Cardiac septum (tissue), 1 donor: ENCODE data around the gene VGLL4. TPM values are rescaled to one million over a fixed set of nuclear protein-coding genes. Genes with fewer than 3 reads are reported as not detected.
"Not testable (repeated sequence)": the region's sequence is repeated elsewhere in the genome, so short reads cannot be mapped to it uniquely, and the experiment has no call there.

Experiments
- DNase-seq: peaks from one replicate; pipeline ENCODE4 v3.0.0-alpha.2; 2020; ENCODE audit warnings: low spot score
- intact Hi-C: fragments of 100-400 bp; cut with DNase I; formaldehyde crosslinking; loops from one replicate; pipeline ENCODE4 v1.14.0; 2022
- total RNA-seq: library from RNA; stranded (reverse); fragmentation: NEBNext Ultra II Directional; extraction: Animal tissue kit (Norgen Biotek cat#: 25700); gene quantifications from one replicate; pipeline ENCODE4 v1.2.1, GENCODE V29; 2021
- donor health status: DM: no; HTN: no; CAD: no.

VGLL4 gene
- total RNA-seq, 1 donor from 2014 or later = 40.7 TPM

GRCh38 chr3:11530153-11530721 lies 113.5 kb downstream of the VGLL4 start:
- intact Hi-C loops = loop anchor here (10.0 kb wide), 1 partner anchor 145 kb away; no protein-coding TSS in a partner anchor
- DNase-seq = no peak

- DNase-seq = no peak
- intact Hi-C loops = no loop called here
Measured at GRCh38 chr3:11529281-11529680, 114.4 kb downstream of the VGLL4 start.

- intact Hi-C loops = not testable (repeated sequence)
Measured at GRCh38 chr3:11526121-11526520, 117.6 kb downstream of the VGLL4 start.

GRCh38 chr3:11523572-11524101 lies 120.1 kb downstream of the VGLL4 start:
- intact Hi-C loops = no loop called here
- DNase-seq = no peak

More at GRCh38 chr3:11526121-11526520, 117.6 kb downstream of the VGLL4 start:
- not testable (repeated sequence) for DNase-seq

GRCh38 chr3:11522953-11523571 lies 120.7 kb downstream of the VGLL4 start:
- intact Hi-C loops = no loop called here
- no peak for DNase-seq

GRCh38 chr3:11522398-11522715 lies 121.4 kb downstream of the VGLL4 start:
- DNase-seq = no peak
- intact Hi-C loops = no loop called here

GRCh38 chr3:11521167-11521566 lies 122.5 kb downstream of the VGLL4 start:
- intact Hi-C loops = no loop called here
- DNase-seq = no peak

GRCh38 chr3:11517601-11518000 lies 126.1 kb downstream of the VGLL4 start:
- intact Hi-C loops = no loop called here
- DNase-seq = no peak

- intact Hi-C loops = loop anchor here (5.0 kb wide), 1 partner anchor 38 kb away; no protein-coding TSS in a partner anchor
Measured at GRCh38 chr3:11514191-11514821, 129.4 kb downstream of the VGLL4 start.

GRCh38 chr3:11513817-11514135 lies 129.9 kb downstream of the VGLL4 start:
- no peak for DNase-seq
- intact Hi-C loops = loop anchor here (5.0 kb wide), 1 partner anchor 39 kb away; no protein-coding TSS in a partner anchor

More at GRCh38 chr3:11514191-11514821, 129.4 kb downstream of the VGLL4 start:
- no peak for DNase-seq

- intact Hi-C loops = loop anchor here (5.0 kb wide), 1 partner anchor 39 kb away; no protein-coding TSS in a partner anchor
- DNase-seq = not testable (repeated sequence)
Measured at GRCh38 chr3:11513125-11513816, 130.4 kb downstream of the VGLL4 start.

- intact Hi-C loops = loop anchor here (5.0 kb wide), 1 partner anchor 41 kb away; no protein-coding TSS in a partner anchor
- not testable (repeated sequence) for DNase-seq
Measured at GRCh38 chr3:11511606-11512005, 132.1 kb downstream of the VGLL4 start.

GRCh38 chr3:11510356-11510755 lies 133.4 kb downstream of the VGLL4 start:
- no peak for DNase-seq
- intact Hi-C loops = loop anchor here (5.0 kb wide), 1 partner anchor 42 kb away; no protein-coding TSS in a partner anchor

GRCh38 chr3:11510001-11510340 lies 133.7 kb downstream of the VGLL4 start:
- intact Hi-C loops = loop anchor here (5.0 kb wide), 1 partner anchor 42 kb away; no protein-coding TSS in a partner anchor
- DNase-seq = no peak

- intact Hi-C loops = loop anchor here (1.0 to 2.0 kb wide), 2 partner anchors 43 to 133 kb away; partner anchors contain the start of gene VGLL4
- DNase-seq = peak; percentile 85
Measured at GRCh38 chr3:11509173-11510000, 134.3 kb downstream of the VGLL4 start.

- no peak for DNase-seq
- intact Hi-C loops = loop anchor here (1.0 to 2.0 kb wide), 2 partner anchors 42 to 134 kb away; partner anchors contain the start of gene VGLL4
Measured at GRCh38 chr3:11508346-11509172, 135.2 kb downstream of the VGLL4 start.

GRCh38 chr3:11507719-11508118 lies 136.0 kb downstream of the VGLL4 start:
- DNase-seq = no peak
- intact Hi-C loops = loop anchor here (2.0 kb wide), 1 partner anchor 135 kb away; the partner anchor contains the start of gene VGLL4
